ENCODE results near the gene SERPINI1.
A peak's percentile ranks its signal among the peaks of the same experiment; 100 is the strongest.

The SERPINI1 gene

GRCh38 chr3:167735233-167736138 is at the start of gene SERPINI1:
SERPINI1 (plus strand) TSS chr3:167735721; CDS start chr3:167789129, 53,408 bp downstream.
- DNase-seq = peak; percentile 78

- peak; percentile 44 for DNase-seq
Measured at GRCh38 chr3:167691366-167691765, 44.2 kb upstream of the SERPINI1 start.

- DNase-seq = no peak
Measured at GRCh38 chr3:167694121-167694520, 41.4 kb upstream of the SERPINI1 start.

GRCh38 chr3:167700046-167700445 is 35.5 kb upstream of the SERPINI1 start:
- DNase-seq = no peak

- no peak for DNase-seq
Measured at GRCh38 chr3:167700926-167701325, 34.6 kb upstream of the SERPINI1 start.

- no peak for DNase-seq
Measured at GRCh38 chr3:167705840-167706239, 29.7 kb upstream of the SERPINI1 start.

GRCh38 chr3:167709690-167710089 is 25.8 kb upstream of the SERPINI1 start:
- no peak for DNase-seq

GRCh38 chr3:167710552-167710951 is 25.0 kb upstream of the SERPINI1 start:
- no peak for DNase-seq

- DNase-seq = no peak
Measured at GRCh38 chr3:167711439-167711838, 24.1 kb upstream of the SERPINI1 start.

GRCh38 chr3:167712445-167712844 is 23.1 kb upstream of the SERPINI1 start:
- no peak for DNase-seq

- DNase-seq = no peak
Measured at GRCh38 chr3:167714871-167715270, 20.6 kb upstream of the SERPINI1 start.

GRCh38 chr3:167716920-167717319 is 18.6 kb upstream of the SERPINI1 start:
- DNase-seq = no peak

GRCh38 chr3:167718582-167718981 is 16.9 kb upstream of the SERPINI1 start:
- no peak for DNase-seq

GRCh38 chr3:167723025-167723512 is 12.5 kb upstream of the SERPINI1 start:
- no peak for DNase-seq

- DNase-seq = no peak
Measured at GRCh38 chr3:167723872-167724271, 11.6 kb upstream of the SERPINI1 start.

GRCh38 chr3:167728176-167728575 is 7.3 kb upstream of the SERPINI1 start:
- DNase-seq = no peak

GRCh38 chr3:167728632-167729323 is 6.7 kb upstream of the SERPINI1 start:
- no peak for DNase-seq

- no peak for DNase-seq
Measured at GRCh38 chr3:167729591-167729990, 5.9 kb upstream of the SERPINI1 start.

- DNase-seq = no peak
Measured at GRCh38 chr3:167731393-167731792, 4.1 kb upstream of the SERPINI1 start.

- DNase-seq = no peak
Measured at GRCh38 chr3:167732313-167733065, 3.0 kb upstream of the SERPINI1 start.

GRCh38 chr3:167733961-167734497 is 1.5 kb upstream of the SERPINI1 start:
- no peak for DNase-seq

- peak; percentile 98 for DNase-seq
Measured at GRCh38 chr3:167734498-167735232, 856 bp upstream of the SERPINI1 start, which contains the start of gene PDCD10. PDCD10 (minus strand) TSS chr3:167734892; CDS start chr3:167720157, 14,735 bp downstream.

Data from CD4-positive, alpha-beta T cell treated with Interleukin-10 for 1 hour (primary cell).